Measurements from ENCODE around the gene CADPS2. TPM values are rescaled to one million over a fixed set of nuclear protein-coding genes. Genes with fewer than 3 reads are reported as not detected.
A peak's percentile ranks its signal among the peaks of the same experiment; 100 is the strongest.
"Not testable (repeated sequence)": the region's sequence is repeated elsewhere in the genome, so short reads cannot be mapped to it uniquely, and the experiment has no call there.

The CADPS2 gene
- polyA plus RNA-seq, 3 donors: 48.0 to 51.7 (median 48.4) TPM

- DNase-seq: no peak
Measured at GRCh38 chr7:122710916-122711315, 175.3 kb downstream of the CADPS2 start.

GRCh38 chr7:122709930-122710646, 176.2 kb downstream of the CADPS2 start:
- no peak for DNase-seq

GRCh38 chr7:122706836-122707235, 179.4 kb downstream of the CADPS2 start:
- DNase-seq: no peak

- no peak for DNase-seq
Measured at GRCh38 chr7:122702872-122703510, 183.3 kb downstream of the CADPS2 start, which contains the start of gene RNF148. Gene RNF148, minus strand, starts transcription at chr7:122702922. Its CDS starts 172 bp downstream, at chr7:122702750.

- DNase-seq: no peak
Measured at GRCh38 chr7:122699017-122699416, 187.2 kb downstream of the CADPS2 start, which contains the start of gene RNF133. Gene RNF133, minus strand, starts transcription at chr7:122699117. Its CDS starts 199 bp downstream, at chr7:122698918.

GRCh38 chr7:122695816-122696215, 190.4 kb downstream of the CADPS2 start:
- no peak for DNase-seq

- DNase-seq: no peak
Measured at GRCh38 chr7:122694697-122695096, 191.6 kb downstream of the CADPS2 start.

GRCh38 chr7:122692769-122693309, 193.4 kb downstream of the CADPS2 start:
- no peak for DNase-seq

- DNase-seq: no peak
Measured at GRCh38 chr7:122691569-122692235, 194.6 kb downstream of the CADPS2 start.

GRCh38 chr7:122689346-122690109, 196.7 kb downstream of the CADPS2 start:
- no peak for DNase-seq

- peak; percentile 31 for DNase-seq
Measured at GRCh38 chr7:122688400-122688998, 197.8 kb downstream of the CADPS2 start.

GRCh38 chr7:122686360-122686878, 199.8 kb downstream of the CADPS2 start:
- DNase-seq: no peak

GRCh38 chr7:122684504-122684903, 201.8 kb downstream of the CADPS2 start:
- DNase-seq: no peak

GRCh38 chr7:122682815-122683550, 203.3 kb downstream of the CADPS2 start:
- DNase-seq: no peak

GRCh38 chr7:122681186-122681585, 205.1 kb downstream of the CADPS2 start:
- not testable (repeated sequence) for DNase-seq

GRCh38 chr7:122679813-122680212, 206.4 kb downstream of the CADPS2 start:
- DNase-seq: no peak

- not testable (repeated sequence) for DNase-seq
Measured at GRCh38 chr7:122679269-122679709, 207.0 kb downstream of the CADPS2 start.

GRCh38 chr7:122677149-122677548, 209.1 kb downstream of the CADPS2 start:
- DNase-seq: no peak

GRCh38 chr7:122676466-122676865, 209.8 kb downstream of the CADPS2 start:
- DNase-seq: no peak

GRCh38 chr7:122675621-122676020, 210.6 kb downstream of the CADPS2 start:
- no peak for DNase-seq
